ENCODE measurements around the gene FBXW7. TPM values are rescaled to one million over a fixed set of nuclear protein-coding genes. Genes with fewer than 3 reads are reported as not detected.

The FBXW7 gene
- total RNA-seq, 2 donors from 2014 or later, result 37.4 to 39.6 TPM

- no peaks in the 10 kb centered on the region for H3K36me3 Mint-ChIP-seq (ENCODE audit: low read depth)
- no peak for ATAC-seq (replicated peaks)
- H3K27ac Mint-ChIP-seq, result no peak overlapping the region
- H3K4me3 Mint-ChIP-seq, result no peak overlapping the region
- H3K27me3 Mint-ChIP-seq, result no peaks in the 10 kb centered on the region
- no peaks in the 10 kb centered on the region for H3K9me3 Mint-ChIP-seq
- no peaks in the 10 kb centered on the region for H3K4me1 Mint-ChIP-seq
These were observed 234.5 kb downstream of the FBXW7 start for GRCh38 chr4:152301381-152301780.

- no peaks in the 10 kb centered on the region for H3K9me3 Mint-ChIP-seq
- ATAC-seq (replicated peaks), result no peak
- no peak overlapping the region for H3K27ac Mint-ChIP-seq
These were observed 236.3 kb downstream of the FBXW7 start for GRCh38 chr4:152299553-152299952.

GRCh38 chr4:152296386-152296785 lies 239.5 kb downstream of the FBXW7 start:
- H3K27me3 Mint-ChIP-seq, result no peaks in the 10 kb centered on the region
- no peak for ATAC-seq (replicated peaks)
- no peaks in the 10 kb centered on the region for H3K36me3 Mint-ChIP-seq (ENCODE audit: low read depth)
- no peak overlapping the region for H3K27ac Mint-ChIP-seq
- no peaks in the 10 kb centered on the region for H3K9me3 Mint-ChIP-seq
- H3K4me3 Mint-ChIP-seq, result no peak overlapping the region
- H3K4me1 Mint-ChIP-seq, result no peaks in the 10 kb centered on the region

More at GRCh38 chr4:152299553-152299952, 236.3 kb downstream of the FBXW7 start:
- no peaks in the 10 kb centered on the region for H3K27me3 Mint-ChIP-seq
- no peaks in the 10 kb centered on the region for H3K4me1 Mint-ChIP-seq
- H3K36me3 Mint-ChIP-seq (ENCODE audit: low read depth), result no peaks in the 10 kb centered on the region
- no peak overlapping the region for H3K4me3 Mint-ChIP-seq

GRCh38 chr4:152294765-152295164 lies 241.1 kb downstream of the FBXW7 start:
- Mint-ChIP-seq H3K27me3 (no peaks in the 10 kb centered on the region), H3K9me3 (no peaks in the 10 kb centered on the region), H3K4me1 (no peaks in the 10 kb centered on the region), H3K4me3 (no peak overlapping the region), H3K36me3 (ENCODE audit: low read depth) (no peaks in the 10 kb centered on the region), H3K27ac (no peak overlapping the region)
- ATAC-seq (replicated peaks), result no peak

- Mint-ChIP-seq H3K9me3 (no peaks in the 10 kb centered on the region), H3K27ac (no peak overlapping the region), H3K4me3 (no peak overlapping the region), H3K4me1 (no peaks in the 10 kb centered on the region), H3K27me3 (no peaks in the 10 kb centered on the region), H3K36me3 (ENCODE audit: low read depth) (no peaks in the 10 kb centered on the region)
- ATAC-seq (replicated peaks), result no peak
These were observed 241.6 kb downstream of the FBXW7 start for GRCh38 chr4:152294331-152294730.

GRCh38 chr4:152293527-152293926 lies 242.4 kb downstream of the FBXW7 start:
- ATAC-seq (replicated peaks), result no peak
- no peak overlapping the region for H3K4me3 Mint-ChIP-seq
- no peak overlapping the region for H3K27ac Mint-ChIP-seq
- no peaks in the 10 kb centered on the region for H3K9me3 Mint-ChIP-seq
- H3K27me3 Mint-ChIP-seq, result no peaks in the 10 kb centered on the region
- no peaks in the 10 kb centered on the region for H3K36me3 Mint-ChIP-seq (ENCODE audit: low read depth)
- H3K4me1 Mint-ChIP-seq, result no peaks in the 10 kb centered on the region

- Mint-ChIP-seq H3K4me3 (no peak overlapping the region), H3K27me3 (no peaks in the 10 kb centered on the region), H3K36me3 (ENCODE audit: low read depth) (no peaks in the 10 kb centered on the region), H3K4me1 (no peaks in the 10 kb centered on the region), H3K27ac (no peak overlapping the region), H3K9me3 (no peaks in the 10 kb centered on the region)
- no peak for ATAC-seq (replicated peaks)
These were observed 245.4 kb downstream of the FBXW7 start for GRCh38 chr4:152290366-152290921.

GRCh38 chr4:152289941-152290340 lies 246.0 kb downstream of the FBXW7 start:
- Mint-ChIP-seq H3K27me3 (no peaks in the 10 kb centered on the region), H3K4me1 (no peaks in the 10 kb centered on the region), H3K27ac (no peak overlapping the region), H3K4me3 (no peak overlapping the region), H3K36me3 (ENCODE audit: low read depth) (no peaks in the 10 kb centered on the region), H3K9me3 (no peaks in the 10 kb centered on the region)
- ATAC-seq (replicated peaks), result no peak

GRCh38 chr4:152289541-152289940 lies 246.4 kb downstream of the FBXW7 start:
- no peaks in the 10 kb centered on the region for H3K36me3 Mint-ChIP-seq (ENCODE audit: low read depth)
- H3K4me3 Mint-ChIP-seq, result no peak overlapping the region
- no peaks in the 10 kb centered on the region for H3K9me3 Mint-ChIP-seq
- H3K27me3 Mint-ChIP-seq, result no peaks in the 10 kb centered on the region
- no peaks in the 10 kb centered on the region for H3K4me1 Mint-ChIP-seq
- ATAC-seq (replicated peaks), result no peak
- H3K27ac Mint-ChIP-seq, result no peak overlapping the region

- Mint-ChIP-seq H3K27me3 (no peaks in the 10 kb centered on the region), H3K36me3 (ENCODE audit: low read depth) (no peaks in the 10 kb centered on the region), H3K27ac (no peak overlapping the region), H3K4me3 (no peak overlapping the region), H3K9me3 (no peaks in the 10 kb centered on the region), H3K4me1 (peaks cover 13% of the 10 kb centered on the region)
- no peak for ATAC-seq (replicated peaks)
These were observed 252.0 kb downstream of the FBXW7 start for GRCh38 chr4:152283801-152284470.

GRCh38 chr4:152281822-152282221 lies 254.1 kb downstream of the FBXW7 start:
- H3K4me1 Mint-ChIP-seq, result peaks cover 13% of the 10 kb centered on the region
- peak overlapping the region; percentile 34 for H3K27ac Mint-ChIP-seq
- ATAC-seq (replicated peaks), result no peak
- no peaks in the 10 kb centered on the region for H3K27me3 Mint-ChIP-seq
- H3K4me3 Mint-ChIP-seq, result peak overlapping the region; percentile 12
- H3K9me3 Mint-ChIP-seq, result no peaks in the 10 kb centered on the region
- no peaks in the 10 kb centered on the region for H3K36me3 Mint-ChIP-seq (ENCODE audit: low read depth)

GRCh38 chr4:152281211-152281610 lies 254.7 kb downstream of the FBXW7 start:
- H3K27ac Mint-ChIP-seq, result peak overlapping the region; percentile 34
- peaks cover 13% of the 10 kb centered on the region for H3K4me1 Mint-ChIP-seq
- no peaks in the 10 kb centered on the region for H3K36me3 Mint-ChIP-seq (ENCODE audit: low read depth)
- H3K27me3 Mint-ChIP-seq, result no peaks in the 10 kb centered on the region
- H3K9me3 Mint-ChIP-seq, result no peaks in the 10 kb centered on the region
- ATAC-seq (replicated peaks), result no peak
- peak overlapping the region; percentile 12 for H3K4me3 Mint-ChIP-seq

- Mint-ChIP-seq H3K9me3 (no peaks in the 10 kb centered on the region), H3K36me3 (ENCODE audit: low read depth) (no peaks in the 10 kb centered on the region), H3K4me3 (no peak overlapping the region), H3K27me3 (no peaks in the 10 kb centered on the region), H3K4me1 (peaks cover 13% of the 10 kb centered on the region), H3K27ac (no peak overlapping the region)
- no peak for ATAC-seq (replicated peaks)
These were observed 256.7 kb downstream of the FBXW7 start for GRCh38 chr4:152279234-152279566.

- ATAC-seq (replicated peaks), result no peak
- Mint-ChIP-seq H3K27me3 (no peaks in the 10 kb centered on the region), H3K4me1 (peaks cover 13% of the 10 kb centered on the region), H3K9me3 (no peaks in the 10 kb centered on the region), H3K36me3 (ENCODE audit: low read depth) (no peaks in the 10 kb centered on the region), H3K4me3 (no peak overlapping the region), H3K27ac (no peak overlapping the region)
These were observed 257.2 kb downstream of the FBXW7 start for GRCh38 chr4:152278505-152279233.

- H3K4me1 Mint-ChIP-seq, result peaks cover 13% of the 10 kb centered on the region
- ATAC-seq (replicated peaks), result no peak
- H3K4me3 Mint-ChIP-seq, result no peak overlapping the region
- no peaks in the 10 kb centered on the region for H3K27me3 Mint-ChIP-seq
- no peaks in the 10 kb centered on the region for H3K36me3 Mint-ChIP-seq (ENCODE audit: low read depth)
- H3K9me3 Mint-ChIP-seq, result no peaks in the 10 kb centered on the region
- no peak overlapping the region for H3K27ac Mint-ChIP-seq
These were observed 257.8 kb downstream of the FBXW7 start for GRCh38 chr4:152278172-152278504.
